ENCODE data around the gene U2AF2.

U2AF2 gene

GRCh38 chr19:55622242-55622969 is 32.4 kb upstream of the U2AF2 start:
- DNase-seq: peak; percentile 1

GRCh38 chr19:55623130-55623529 is 31.7 kb upstream of the U2AF2 start:
- no peak for DNase-seq

GRCh38 chr19:55623561-55623960 is 31.3 kb upstream of the U2AF2 start:
- no peak for DNase-seq

GRCh38 chr19:55624109-55625003 is 30.5 kb upstream of the U2AF2 start, which contains the start of gene ZNF784:
ZNF784 (minus strand) TSS chr19:55624566; CDS start chr19:55624561, 5 bp downstream.
- peak; percentile 92 for DNase-seq

GRCh38 chr19:55625004-55625326 is 29.9 kb upstream of the U2AF2 start:
- DNase-seq: no peak

- DNase-seq: no peak
Observed at GRCh38 chr19:55626350-55626749, 28.5 kb upstream of the U2AF2 start.

- DNase-seq: peak; percentile 83
Observed at GRCh38 chr19:55632463-55632834, 22.4 kb upstream of the U2AF2 start.

GRCh38 chr19:55633861-55634260 is 21.0 kb upstream of the U2AF2 start:
- peak; percentile 8 for DNase-seq

GRCh38 chr19:55635334-55635717 is 19.5 kb upstream of the U2AF2 start:
- DNase-seq: no peak

- DNase-seq: no peak
Observed at GRCh38 chr19:55635856-55636440, 18.9 kb upstream of the U2AF2 start.

GRCh38 chr19:55636723-55637122 is 18.1 kb upstream of the U2AF2 start:
- no peak for DNase-seq

- no peak for DNase-seq
Observed at GRCh38 chr19:55637534-55637933, 17.3 kb upstream of the U2AF2 start.

GRCh38 chr19:55638864-55639359 is 15.9 kb upstream of the U2AF2 start:
- peak; percentile 56 for DNase-seq

GRCh38 chr19:55640043-55640576 is 14.7 kb upstream of the U2AF2 start:
- no peak for DNase-seq

- peak; percentile 69 for DNase-seq
Observed at GRCh38 chr19:55640577-55641425, 14.0 kb upstream of the U2AF2 start, which contains the start of gene ZNF580. ZNF580 (plus strand) TSS chr19:55641002; CDS start chr19:55642509, 1,507 bp downstream.

GRCh38 chr19:55641426-55642152 is 13.2 kb upstream of the U2AF2 start:
- peak; percentile 69 for DNase-seq

- peak; percentile 53 for DNase-seq
Observed at GRCh38 chr19:55642153-55643002, 12.5 kb upstream of the U2AF2 start.

GRCh38 chr19:55643003-55643886 is 11.6 kb upstream of the U2AF2 start, which contains the start of gene ZNF581:
ZNF581 (plus strand) TSS chr19:55643649; CDS start chr19:55644572, 923 bp downstream.
- peak; percentile 85 for DNase-seq

GRCh38 chr19:55643887-55644176 is 11.0 kb upstream of the U2AF2 start:
- DNase-seq: no peak
